ENCODE measurements around the gene UFC1. TPM values are rescaled to one million over a fixed set of nuclear protein-coding genes. Genes with fewer than 3 reads are reported as not detected.

Gene UFC1
- total and polyA plus RNA-seq, 2 of the 13 experiments (the other 11 are each of a cell fraction or from before 2014, with no cell fraction given): 72.8 to 85.2 TPM

- TF ChIP-seq SNAI1 (CRISPR knock-in tag; IDR thresholded peaks at IDR 0.05; ENCODE audit: borderline replicate concordance) (no peak), SNRNP70 (IDR thresholded peaks at IDR 0.05; ENCODE audit: low read depth, low read length) (no peak), ZNF816 (CRISPR knock-in tag; IDR thresholded peaks at IDR 0.05; ENCODE audit: borderline replicate concordance) (no peak), SKIL (CRISPR knock-in tag; IDR thresholded peaks at IDR 0.05; ENCODE audit: borderline replicate concordance) (no peak), ZFP37 (CRISPR knock-in tag; IDR thresholded peaks at IDR 0.05; ENCODE audit: borderline replicate concordance) (0 out of 2 replicates have a peak, but pooled peaks have one; percentile 42), ZNF577 (CRISPR knock-in tag; IDR thresholded peaks at IDR 0.05; ENCODE audit: borderline replicate concordance, low read depth) (no peak), ZBTB37 (CRISPR knock-in tag; IDR thresholded peaks at IDR 0.05) (no peak), THAP9 (CRISPR knock-in tag; IDR thresholded peaks at IDR 0.05; ENCODE audit: borderline replicate concordance) (no peak), NFIC (IDR thresholded peaks at IDR 0.05; ENCODE audit: low read length) (no peak), ZNF792 (CRISPR knock-in tag; IDR thresholded peaks at IDR 0.05) (no peak), ZNF775 (CRISPR knock-in tag; IDR thresholded peaks at IDR 0.05; ENCODE audit: borderline replicate concordance) (no peak), KMT2A (CRISPR knock-in tag; IDR thresholded peaks at IDR 0.05) (no peak), TOE1 (CRISPR knock-in tag; IDR thresholded peaks at IDR 0.05) (no peak), ZNF414 (CRISPR knock-in tag; IDR thresholded peaks at IDR 0.05) (no peak), ZNF30 (CRISPR knock-in tag; IDR thresholded peaks at IDR 0.05) (no peak), PHF5A (CRISPR knock-in tag; IDR thresholded peaks at IDR 0.05; ENCODE audit: low read depth, unreplicated experiment) (no peak), PATZ1 (CRISPR knock-in tag; IDR thresholded peaks at IDR 0.05) (peak; percentile 41; the same call in 1 of the 2 replicates), NBN (conservative IDR thresholded peaks at IDR 0.05) (no peak), ZNF556 (CRISPR knock-in tag; IDR thresholded peaks at IDR 0.05; ENCODE audit: borderline replicate concordance) (no peak)
Measured at GRCh38 chr1:161192476-161193465, 39.0 kb downstream of the UFC1 start (continued).

Measured in HepG2 (cell line).